Glutamatergic neuron (in vitro differentiated cells): ENCODE data around the gene TMPRSS3. TPM values are rescaled to one million over a fixed set of nuclear protein-coding genes. Genes with fewer than 3 reads are reported as not detected.

Experiments used
- DNase-seq: peaks from one replicate; pipeline ENCODE4 v3.0.0; 2022
- H3K27ac Mint-ChIP-seq: one replicate; pipeline ENCODE4 v1.8.0; 2020; ENCODE audit warnings: mild to moderate bottlenecking, mixed read lengths, inconsistent platforms; ENCODE audit not compliant: unreplicated experiment
- H3K27me3 Mint-ChIP-seq: one replicate; pipeline ENCODE4 v1.8.0; 2020; ENCODE audit warnings: mild to moderate bottlenecking, moderate library complexity, mixed read lengths, inconsistent platforms; ENCODE audit not compliant: unreplicated experiment
- H3K36me3 Mint-ChIP-seq: one replicate; pipeline ENCODE4 v1.8.0; 2020; ENCODE audit warnings: mild to moderate bottlenecking, mixed read lengths, inconsistent platforms; ENCODE audit not compliant: unreplicated experiment
- H3K4me1 Mint-ChIP-seq: one replicate; pipeline ENCODE4 v1.8.0; 2020; ENCODE audit warnings: mild to moderate bottlenecking, low read depth, mixed read lengths, inconsistent platforms; ENCODE audit not compliant: unreplicated experiment
- H3K4me3 Mint-ChIP-seq: one replicate; pipeline ENCODE4 v1.8.0; 2020; ENCODE audit warnings: mild to moderate bottlenecking, mixed read lengths, inconsistent platforms; ENCODE audit not compliant: unreplicated experiment
- H3K9me3 Mint-ChIP-seq: one replicate; pipeline ENCODE4 v1.8.0; 2020; ENCODE audit warnings: mild to moderate bottlenecking, moderate library complexity, mixed read lengths, inconsistent platforms; ENCODE audit not compliant: unreplicated experiment
- total RNA-seq: library from RNA; stranded (reverse); fragmentation: NEBNext Ultra II Directional; extraction: Animal tissue kit (Norgen Biotek cat#: 25700); gene quantifications from one replicate; pipeline ENCODE4 v1.2.1, GENCODE V29; 2021; ENCODE audit not compliant: unreplicated experiment
- TF ChIP-seq, protein P1 (sequence below): fragments of 200-600 bp; sonication (generic); IDR thresholded peaks from one replicate; pipeline ENCODE4 v1.5.0; 2021; ENCODE audit not compliant: partially characterized antibody, unreplicated experiment

Gene TMPRSS3
- total RNA-seq, 1 donor from 2014 or later = 0.71 TPM

DNA sequence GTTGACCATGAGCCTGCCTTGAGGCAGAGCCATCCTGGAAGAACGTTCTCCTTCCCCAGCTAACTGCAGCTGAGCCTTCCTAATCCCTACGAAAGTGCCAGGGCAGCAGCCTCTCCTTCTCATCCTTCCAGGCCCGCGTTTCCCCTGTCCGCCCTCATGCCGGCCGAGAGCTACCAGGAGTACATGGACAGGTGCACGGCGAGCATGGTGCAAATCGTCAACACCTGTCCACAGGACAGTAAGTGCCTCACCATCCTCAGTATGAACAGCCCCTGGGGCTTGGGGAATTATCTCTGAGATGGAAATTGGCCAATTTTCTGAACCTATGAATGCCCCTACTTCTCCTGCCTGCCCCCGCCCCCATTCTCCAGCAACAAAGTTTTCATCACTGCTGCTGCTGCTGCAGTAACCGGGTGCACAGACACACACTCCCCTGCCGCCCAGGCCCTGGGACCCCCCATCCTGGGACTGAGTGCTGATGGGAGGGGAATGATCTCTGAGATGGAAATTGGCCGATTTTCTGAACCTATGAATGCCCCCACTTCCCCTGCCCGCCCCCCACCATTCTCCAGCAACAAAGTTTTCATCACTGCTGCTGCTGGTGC lies 47.4 kb upstream of the TMPRSS3 start:
- TF ChIP-seq, protein P1, sequence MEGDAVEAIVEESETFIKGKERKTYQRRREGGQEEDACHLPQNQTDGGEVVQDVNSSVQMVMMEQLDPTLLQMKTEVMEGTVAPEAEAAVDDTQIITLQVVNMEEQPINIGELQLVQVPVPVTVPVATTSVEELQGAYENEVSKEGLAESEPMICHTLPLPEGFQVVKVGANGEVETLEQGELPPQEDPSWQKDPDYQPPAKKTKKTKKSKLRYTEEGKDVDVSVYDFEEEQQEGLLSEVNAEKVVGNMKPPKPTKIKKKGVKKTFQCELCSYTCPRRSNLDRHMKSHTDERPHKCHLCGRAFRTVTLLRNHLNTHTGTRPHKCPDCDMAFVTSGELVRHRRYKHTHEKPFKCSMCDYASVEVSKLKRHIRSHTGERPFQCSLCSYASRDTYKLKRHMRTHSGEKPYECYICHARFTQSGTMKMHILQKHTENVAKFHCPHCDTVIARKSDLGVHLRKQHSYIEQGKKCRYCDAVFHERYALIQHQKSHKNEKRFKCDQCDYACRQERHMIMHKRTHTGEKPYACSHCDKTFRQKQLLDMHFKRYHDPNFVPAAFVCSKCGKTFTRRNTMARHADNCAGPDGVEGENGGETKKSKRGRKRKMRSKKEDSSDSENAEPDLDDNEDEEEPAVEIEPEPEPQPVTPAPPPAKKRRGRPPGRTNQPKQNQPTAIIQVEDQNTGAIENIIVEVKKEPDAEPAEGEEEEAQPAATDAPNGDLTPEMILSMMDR = no peak
- Mint-ChIP-seq H3K4me3 (no peak overlapping the region), H3K4me1 (no peaks in the 10 kb centered on the region), H3K36me3 (no peaks in the 10 kb centered on the region), H3K27me3 (peaks cover 6% of the 10 kb centered on the region), H3K9me3 (peaks cover 5% of the 10 kb centered on the region), H3K27ac (no peak overlapping the region)
- no peak for DNase-seq

DNA sequence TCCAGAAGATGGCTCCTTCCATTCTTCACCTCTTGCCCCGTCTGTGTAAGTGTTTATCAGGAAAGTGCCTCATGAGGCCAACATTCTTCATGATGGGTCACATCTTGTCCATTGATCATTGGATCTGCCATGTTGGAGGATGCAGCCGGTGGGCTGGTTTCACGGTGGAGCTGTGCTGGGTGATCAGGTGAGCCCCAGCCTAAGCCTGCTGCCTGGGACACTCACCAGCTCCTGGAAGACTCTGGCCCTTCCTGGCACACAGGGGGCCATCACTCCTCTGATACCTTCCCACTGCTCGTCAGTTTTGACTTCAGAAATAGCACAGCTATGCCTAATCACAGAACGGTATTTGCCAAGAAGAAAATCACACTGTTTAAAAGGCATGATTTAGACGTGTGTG lies 46.1 kb upstream of the TMPRSS3 start:
- peaks cover 3% of the 10 kb centered on the region for H3K27me3 Mint-ChIP-seq
- H3K36me3 Mint-ChIP-seq = no peaks in the 10 kb centered on the region
- no peaks in the 10 kb centered on the region for H3K4me1 Mint-ChIP-seq
- H3K9me3 Mint-ChIP-seq = peaks cover 5% of the 10 kb centered on the region
- no peak for DNase-seq
- TF ChIP-seq, protein P1 = no peak
- no peak overlapping the region for H3K4me3 Mint-ChIP-seq
- H3K27ac Mint-ChIP-seq = no peak overlapping the region

DNA sequence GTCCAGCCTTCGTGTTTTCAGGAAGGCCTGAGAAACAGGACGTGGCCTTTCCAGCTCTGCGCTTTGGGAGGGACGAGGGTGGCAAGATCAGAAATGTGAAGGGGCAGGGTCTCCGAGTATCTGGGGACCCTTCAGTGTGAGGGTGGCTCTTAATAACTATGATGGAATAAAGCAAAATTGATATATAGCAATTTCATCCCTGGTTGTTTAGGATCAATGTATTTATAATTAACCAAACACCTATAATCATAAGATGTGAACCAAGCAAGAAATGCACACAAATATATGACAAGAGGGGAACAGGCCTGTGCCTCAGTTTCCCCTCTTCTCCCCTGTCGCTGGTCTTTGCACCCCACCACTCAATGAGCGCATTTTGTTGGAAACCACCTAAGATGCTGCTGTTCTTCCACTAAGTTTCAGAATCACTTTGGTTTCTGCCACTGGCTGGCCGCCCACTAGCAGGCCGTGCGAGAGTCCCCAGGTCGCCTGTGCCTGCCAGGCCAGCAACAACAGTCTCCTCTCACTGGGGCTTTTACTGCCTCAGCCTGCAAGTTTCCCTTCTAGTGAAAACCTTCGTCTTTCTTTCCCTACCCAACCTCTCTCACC lies 44.4 kb upstream of the TMPRSS3 start:
- DNase-seq = no peak
- H3K4me3 Mint-ChIP-seq = no peak overlapping the region
- no peak overlapping the region for H3K27ac Mint-ChIP-seq
- H3K9me3 Mint-ChIP-seq = peaks cover 3% of the 10 kb centered on the region
- TF ChIP-seq, protein P1 = no peak
- no peaks in the 10 kb centered on the region for H3K36me3 Mint-ChIP-seq
- peaks cover 2% of the 10 kb centered on the region for H3K27me3 Mint-ChIP-seq
- H3K4me1 Mint-ChIP-seq = no peaks in the 10 kb centered on the region

DNA sequence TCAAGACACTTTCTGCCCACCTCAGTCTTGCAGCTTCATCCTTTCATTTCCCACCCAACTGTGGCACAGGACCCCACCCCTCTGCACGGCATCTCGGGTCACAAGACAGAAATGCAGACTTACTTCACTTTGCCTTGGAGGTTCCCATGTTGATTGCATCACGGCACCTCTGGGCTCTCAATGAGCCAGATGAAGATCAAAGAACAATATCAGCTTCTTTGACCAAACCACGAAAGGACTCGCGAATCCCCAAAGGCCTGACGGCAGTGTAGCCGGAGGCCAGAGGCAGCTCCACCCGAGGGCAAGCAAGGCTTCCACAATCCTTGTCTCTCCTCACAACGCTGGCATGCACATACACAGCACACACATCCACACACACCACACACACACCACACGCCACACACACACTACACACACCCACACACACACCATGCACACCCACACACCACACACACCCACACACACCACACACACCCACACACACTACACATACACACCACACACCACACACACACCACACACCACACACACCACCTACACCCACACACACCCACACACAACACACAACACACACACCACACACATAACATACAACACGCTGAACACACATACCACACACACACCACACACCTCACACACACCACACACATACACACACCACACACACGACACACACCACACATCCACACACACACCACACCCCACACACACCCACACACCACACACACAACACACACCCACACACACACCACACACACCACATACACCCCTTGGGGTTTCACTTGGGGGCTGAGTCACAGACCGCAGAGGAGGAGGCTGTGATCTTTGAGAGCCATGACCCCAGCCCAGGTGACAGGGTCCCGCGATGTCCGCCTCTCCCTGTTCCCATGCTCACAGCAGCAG lies 43.7 kb upstream of the TMPRSS3 start:
- no peak for DNase-seq
- Mint-ChIP-seq H3K9me3 (peaks cover 3% of the 10 kb centered on the region), H3K4me1 (no peaks in the 10 kb centered on the region), H3K27me3 (peaks cover 3% of the 10 kb centered on the region), H3K36me3 (no peaks in the 10 kb centered on the region), H3K27ac (no peak overlapping the region), H3K4me3 (no peak overlapping the region)
- TF ChIP-seq, protein P1 = no peak
